Measurements from ENCODE around the gene PCGF1. TPM values are rescaled to one million over a fixed set of nuclear protein-coding genes. Genes with fewer than 3 reads are reported as not detected.
A peak's percentile ranks its signal among the peaks of the same experiment; 100 is the strongest.

PCGF1 gene
- total and polyA plus RNA-seq, 2 of the 13 experiments (the other 11 are each of a cell fraction or from before 2014, with no cell fraction given): 20.4 to 22.6 TPM

GRCh38 chr2:74497777-74498499, 9.6 kb downstream of the PCGF1 start (continued):
- TF ChIP-seq ZNF704 (CRISPR knock-in tag; IDR thresholded peaks at IDR 0.05; ENCODE audit: borderline replicate concordance) (0 out of 2 replicates have a peak, but pooled peaks have one; percentile 58), SATB2 (CRISPR knock-in tag; IDR thresholded peaks at IDR 0.05) (0 out of 2 replicates have a peak, but pooled peaks have one; percentile 40), ZFP41 (CRISPR knock-in tag; IDR thresholded peaks at IDR 0.05; ENCODE audit: borderline replicate concordance) (0 out of 2 replicates have a peak, but pooled peaks have one; percentile 63), ZSCAN5A (CRISPR knock-in tag; IDR thresholded peaks at IDR 0.05; ENCODE audit: borderline replicate concordance) (peak; percentile 71; the same call in 1 of the 2 replicates), TBX2 (CRISPR knock-in tag; IDR thresholded peaks at IDR 0.05; ENCODE audit: borderline replicate concordance) (peak; percentile 72), PHF20 (CRISPR knock-in tag; IDR thresholded peaks at IDR 0.05) (peak; percentile 32; the same call in 1 of the 2 replicates), THYN1 (CRISPR knock-in tag; IDR thresholded peaks at IDR 0.05; ENCODE audit: borderline replicate concordance, low read depth) (no peak; the same call in 1 of the 2 replicates), GFI1 (CRISPR knock-in tag; IDR thresholded peaks at IDR 0.05; ENCODE audit: borderline replicate concordance) (0 out of 2 replicates have a peak, but pooled peaks have one; percentile 42), ZNF567 (CRISPR knock-in tag; IDR thresholded peaks at IDR 0.05; ENCODE audit: borderline replicate concordance) (no peak), ZNF34 (CRISPR knock-in tag; IDR thresholded peaks at IDR 0.05; ENCODE audit: borderline replicate concordance) (0 out of 2 replicates have a peak, but pooled peaks have one; percentile 66), PHF8 (CRISPR knock-in tag; IDR thresholded peaks at IDR 0.05) (peak; percentile 19), NCOA2 (CRISPR knock-in tag; IDR thresholded peaks at IDR 0.05) (no peak), ESRRA (CRISPR knock-in tag; IDR thresholded peaks at IDR 0.05; ENCODE audit: low read depth) (no peak), ZNF75D (CRISPR knock-in tag; IDR thresholded peaks at IDR 0.05; ENCODE audit: borderline replicate concordance) (0 out of 2 replicates have a peak, but pooled peaks have one; percentile 84), NONO (IDR thresholded peaks at IDR 0.05) (no peak), NONO (CRISPR knock-in tag; conservative IDR thresholded peaks at IDR 0.05) (0 out of 2 replicates have a peak, but pooled peaks have one; percentile 12), PLSCR1 (CRISPR knock-in tag; IDR thresholded peaks at IDR 0.05; ENCODE audit: borderline replicate concordance) (no peak), MYPOP (CRISPR knock-in tag; IDR thresholded peaks at IDR 0.05) (peak; percentile 93), ZNF362 (CRISPR knock-in tag; IDR thresholded peaks at IDR 0.05; ENCODE audit: borderline replicate concordance) (peak; percentile 54; the same call in 1 of the 2 replicates), ZNF800 (CRISPR knock-in tag; IDR thresholded peaks at IDR 0.05) (peak; percentile 86)
